HG02763 (cell line): ENCODE data around the gene PBX3.

Experiments used
- ATAC-seq: cut with Tn5 transposase; IDR thresholded peaks from one replicate; pipeline ENCODE4 v1.9.1; 2021; ENCODE audit warnings: mild to moderate bottlenecking, moderate library complexity; ENCODE audit not compliant: unreplicated experiment

Gene PBX3

DNA sequence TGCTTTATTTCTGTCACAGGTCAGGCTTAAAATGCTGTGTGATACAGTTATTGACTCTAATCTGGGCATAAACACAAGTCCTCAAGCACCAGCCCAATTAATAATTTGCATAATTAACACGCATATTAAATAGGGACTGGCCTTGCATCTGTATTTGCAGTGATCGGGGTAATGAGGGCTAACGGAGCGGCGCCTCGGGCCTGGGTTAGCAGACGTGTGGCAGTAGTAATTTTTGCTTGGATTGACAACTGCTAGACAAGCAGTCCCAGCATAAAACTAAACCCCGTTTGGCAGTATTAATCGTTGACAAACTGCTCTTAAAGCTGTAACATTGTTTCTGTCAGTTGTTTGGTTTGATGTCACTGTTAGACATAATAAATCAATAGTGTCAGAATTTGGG is 109.2 kb downstream of the PBX3 start:
- no peak for ATAC-seq

- no peak for ATAC-seq
Measured at GRCh38 chr9:125861405-125862058, 114.4 kb downstream of the PBX3 start.

- no peak for ATAC-seq
Measured at GRCh38 chr9:125863923-125864322, 116.8 kb downstream of the PBX3 start.

GRCh38 chr9:125867751-125868415 is 120.7 kb downstream of the PBX3 start:
- no peak for ATAC-seq

- no peak for ATAC-seq
Measured at GRCh38 chr9:125878164-125878631, 131.0 kb downstream of the PBX3 start.

- no peak for ATAC-seq
Measured at GRCh38 chr9:125881042-125881441, 133.9 kb downstream of the PBX3 start.

GRCh38 chr9:125883565-125884217 is 136.5 kb downstream of the PBX3 start:
- no peak for ATAC-seq

DNA sequence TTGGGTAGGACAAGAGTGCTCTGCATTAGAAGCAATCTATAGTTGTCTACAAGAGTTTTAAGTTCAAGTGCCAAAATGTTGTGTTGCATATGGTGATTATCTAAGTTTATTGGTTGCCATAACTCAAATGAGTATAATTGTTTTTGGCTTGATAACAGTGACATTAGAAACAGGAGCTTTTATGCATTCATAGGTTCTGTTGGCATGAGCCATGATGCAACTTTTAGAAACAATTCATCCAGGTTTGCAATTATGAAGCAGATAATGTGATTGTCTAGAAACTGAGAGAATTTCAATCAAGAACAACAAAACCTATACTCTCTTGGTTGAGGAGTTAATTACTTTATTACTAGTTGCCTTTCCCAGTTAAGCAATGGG is 137.0 kb downstream of the PBX3 start:
- no peak for ATAC-seq

GRCh38 chr9:125885405-125886034 is 138.3 kb downstream of the PBX3 start:
- ATAC-seq = no peak

DNA sequence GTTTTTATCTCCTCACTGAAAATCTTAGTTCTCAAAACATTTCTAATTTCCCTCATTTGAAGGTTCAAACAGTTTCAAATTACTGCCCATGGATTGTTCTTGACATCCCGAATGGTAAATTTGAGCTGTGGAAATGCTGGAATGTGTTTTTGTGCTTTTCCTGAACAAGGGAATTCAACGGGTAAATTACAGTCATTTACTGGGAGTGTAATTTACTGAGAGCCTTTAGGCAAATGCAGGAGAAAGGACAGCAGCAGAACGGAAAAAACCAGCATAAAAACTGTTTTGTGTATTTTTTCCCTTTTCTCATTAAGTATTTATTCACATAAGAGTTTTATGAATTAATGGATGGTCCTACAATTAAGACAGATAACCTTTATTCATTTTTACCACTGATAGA is 139.2 kb downstream of the PBX3 start:
- no peak for ATAC-seq

DNA sequence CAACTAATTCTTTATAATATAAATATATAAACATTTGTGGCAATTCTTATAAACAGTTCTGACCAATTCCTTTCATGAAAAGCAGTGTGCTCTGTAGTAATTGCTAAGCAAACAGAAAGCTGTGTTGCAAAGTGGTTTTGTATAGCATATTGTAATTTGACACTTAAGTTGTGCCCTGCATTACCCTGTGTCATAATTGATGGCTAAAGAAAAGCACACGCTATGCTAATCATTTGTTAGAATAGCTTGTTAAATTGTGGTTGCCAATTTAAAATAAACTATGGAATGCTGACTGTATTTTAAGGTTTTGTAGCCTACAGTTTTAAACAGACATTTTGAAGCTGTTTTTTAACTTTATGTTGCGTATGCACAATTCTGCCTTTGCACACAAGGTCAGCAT is 140.0 kb downstream of the PBX3 start:
- no peak for ATAC-seq

DNA sequence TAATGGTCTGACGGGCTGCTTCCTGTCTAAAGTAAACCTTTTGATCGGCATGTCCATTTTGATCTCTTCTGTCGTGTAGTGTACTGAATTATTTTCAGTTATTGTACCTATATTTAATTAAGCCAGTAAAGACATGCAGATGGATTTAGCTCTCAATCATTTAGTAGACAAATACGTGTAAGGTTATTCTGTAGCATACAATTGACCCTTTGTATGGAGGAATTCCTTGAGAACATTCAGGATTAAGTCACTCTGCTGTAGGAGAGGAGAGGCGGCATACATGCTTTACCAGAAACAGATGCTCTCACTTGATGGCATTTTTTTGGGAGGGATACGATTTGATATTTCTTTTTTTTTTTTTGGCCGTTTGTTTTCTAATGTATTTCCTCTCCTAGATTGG is 141.0 kb downstream of the PBX3 start:
- no peak for ATAC-seq

GRCh38 chr9:125889112-125889475 is 141.9 kb downstream of the PBX3 start:
- no peak for ATAC-seq

- no peak for ATAC-seq
Measured at GRCh38 chr9:125889476-125890419, 142.6 kb downstream of the PBX3 start.

DNA sequence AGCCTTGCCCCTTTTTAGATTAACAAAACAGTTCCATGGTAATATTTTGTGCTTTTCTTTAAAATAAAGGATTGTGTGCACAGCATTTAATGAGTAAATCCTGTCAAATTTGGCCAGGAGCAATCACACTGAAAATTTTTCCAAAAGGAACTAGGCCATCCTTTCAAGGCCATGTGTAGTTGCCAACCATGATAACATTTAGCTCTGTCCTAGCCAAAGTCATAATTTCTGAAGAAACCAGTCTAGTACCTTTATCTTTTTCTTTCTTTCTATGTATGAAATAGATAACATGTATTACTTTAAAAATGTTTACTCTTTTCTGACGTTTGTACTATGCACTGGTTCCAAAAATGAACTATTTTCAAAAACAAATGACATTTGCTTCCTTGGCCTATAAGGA is 143.7 kb downstream of the PBX3 start:
- ATAC-seq = no peak

GRCh38 chr9:125893277-125893676 is 146.1 kb downstream of the PBX3 start:
- ATAC-seq = no peak

- ATAC-seq = no peak
Measured at GRCh38 chr9:125894566-125894965, 147.4 kb downstream of the PBX3 start.

- ATAC-seq = no peak
Measured at GRCh38 chr9:125896404-125896803, 149.2 kb downstream of the PBX3 start.

GRCh38 chr9:125896964-125897363 is 149.8 kb downstream of the PBX3 start:
- ATAC-seq = no peak

- no peak for ATAC-seq
Measured at GRCh38 chr9:125897481-125897880, 150.3 kb downstream of the PBX3 start.

DNA sequence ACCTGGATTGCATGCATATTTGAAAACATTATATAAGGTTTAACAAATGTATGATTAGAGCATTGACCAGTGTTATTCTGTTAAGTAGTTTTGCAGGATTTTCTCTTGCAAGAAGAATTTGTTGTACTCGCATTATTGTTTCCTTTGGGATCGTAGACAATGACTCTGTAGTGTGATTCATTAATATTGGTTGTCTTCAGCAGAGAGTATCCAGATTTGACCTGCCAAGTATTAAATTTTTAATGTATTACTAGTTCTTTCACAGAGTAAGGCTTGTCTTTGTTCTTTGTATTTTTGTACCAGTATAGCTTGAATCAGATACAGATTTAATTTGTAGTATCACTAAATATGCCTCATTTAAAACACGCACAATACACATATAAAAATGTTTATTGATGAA is 155.0 kb downstream of the PBX3 start:
- ATAC-seq = no peak
